ENCODE data around the gene DEFB112.

DNA sequence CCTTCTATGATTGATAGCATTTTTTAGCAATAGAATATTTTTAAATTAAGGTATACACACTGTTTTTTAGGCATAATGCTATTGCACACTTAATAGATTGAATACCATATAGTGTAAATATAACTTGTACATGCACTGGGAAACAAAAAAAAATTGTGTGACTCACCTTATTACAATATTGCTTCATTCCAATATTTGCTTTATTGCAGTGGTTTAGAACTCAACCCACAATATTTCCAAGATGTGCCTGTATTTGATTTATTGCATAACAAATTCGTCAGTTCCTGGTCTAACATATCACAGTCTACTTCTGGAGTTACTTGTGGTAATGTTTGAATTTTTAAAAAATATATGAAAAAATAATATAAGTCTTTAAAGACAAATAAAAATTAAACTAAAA is 41.9 kb upstream of the DEFB112 start:
- TF ChIP-seq, protein P1, sequence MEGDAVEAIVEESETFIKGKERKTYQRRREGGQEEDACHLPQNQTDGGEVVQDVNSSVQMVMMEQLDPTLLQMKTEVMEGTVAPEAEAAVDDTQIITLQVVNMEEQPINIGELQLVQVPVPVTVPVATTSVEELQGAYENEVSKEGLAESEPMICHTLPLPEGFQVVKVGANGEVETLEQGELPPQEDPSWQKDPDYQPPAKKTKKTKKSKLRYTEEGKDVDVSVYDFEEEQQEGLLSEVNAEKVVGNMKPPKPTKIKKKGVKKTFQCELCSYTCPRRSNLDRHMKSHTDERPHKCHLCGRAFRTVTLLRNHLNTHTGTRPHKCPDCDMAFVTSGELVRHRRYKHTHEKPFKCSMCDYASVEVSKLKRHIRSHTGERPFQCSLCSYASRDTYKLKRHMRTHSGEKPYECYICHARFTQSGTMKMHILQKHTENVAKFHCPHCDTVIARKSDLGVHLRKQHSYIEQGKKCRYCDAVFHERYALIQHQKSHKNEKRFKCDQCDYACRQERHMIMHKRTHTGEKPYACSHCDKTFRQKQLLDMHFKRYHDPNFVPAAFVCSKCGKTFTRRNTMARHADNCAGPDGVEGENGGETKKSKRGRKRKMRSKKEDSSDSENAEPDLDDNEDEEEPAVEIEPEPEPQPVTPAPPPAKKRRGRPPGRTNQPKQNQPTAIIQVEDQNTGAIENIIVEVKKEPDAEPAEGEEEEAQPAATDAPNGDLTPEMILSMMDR (IDR thresholded peaks at IDR 0.05; ENCODE audit: insufficient read depth, low read length): no peak
- TF ChIP-seq POLR2AphosphoS5 (IDR thresholded peaks at IDR 0.05; ENCODE audit: low read depth): no peak

Data from HL-60 (cell line).